TTC549 (cell line): Measurements from ENCODE around the gene RPL35.

ENCODE experiments used
- FAIRE-seq: peaks from 2 replicates; lab custom pipeline; 2012; peaks lifted over from hg19 to GRCh38; lab: Jason Lieb, UNC

Gene RPL35

GRCh38 chr9:124818431-124819281 lies 43.1 kb downstream of the RPL35 start:
- FAIRE-seq: no peak

- no peak for FAIRE-seq
Observed at GRCh38 chr9:124815601-124816000, 46.2 kb downstream of the RPL35 start.

DNA sequence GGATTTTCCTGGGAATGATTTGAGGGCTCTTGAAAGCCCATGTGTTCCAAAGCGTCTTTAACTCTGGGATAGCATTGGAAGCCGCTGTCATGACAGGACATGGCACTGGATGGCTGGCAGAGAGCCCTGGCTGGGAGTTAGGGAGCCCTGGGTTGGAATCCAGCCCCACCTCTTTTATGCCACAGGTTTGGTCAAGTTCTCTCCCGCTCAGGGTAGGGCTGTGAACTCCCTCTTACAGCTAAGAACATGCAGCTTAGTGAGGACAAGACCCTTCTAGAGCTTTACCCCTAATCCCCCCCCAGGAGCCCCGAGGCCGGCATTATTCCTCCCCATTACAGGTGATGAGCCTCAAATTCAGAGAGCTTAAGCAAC lies 47.6 kb downstream of the RPL35 start:
- no peak for FAIRE-seq

DNA sequence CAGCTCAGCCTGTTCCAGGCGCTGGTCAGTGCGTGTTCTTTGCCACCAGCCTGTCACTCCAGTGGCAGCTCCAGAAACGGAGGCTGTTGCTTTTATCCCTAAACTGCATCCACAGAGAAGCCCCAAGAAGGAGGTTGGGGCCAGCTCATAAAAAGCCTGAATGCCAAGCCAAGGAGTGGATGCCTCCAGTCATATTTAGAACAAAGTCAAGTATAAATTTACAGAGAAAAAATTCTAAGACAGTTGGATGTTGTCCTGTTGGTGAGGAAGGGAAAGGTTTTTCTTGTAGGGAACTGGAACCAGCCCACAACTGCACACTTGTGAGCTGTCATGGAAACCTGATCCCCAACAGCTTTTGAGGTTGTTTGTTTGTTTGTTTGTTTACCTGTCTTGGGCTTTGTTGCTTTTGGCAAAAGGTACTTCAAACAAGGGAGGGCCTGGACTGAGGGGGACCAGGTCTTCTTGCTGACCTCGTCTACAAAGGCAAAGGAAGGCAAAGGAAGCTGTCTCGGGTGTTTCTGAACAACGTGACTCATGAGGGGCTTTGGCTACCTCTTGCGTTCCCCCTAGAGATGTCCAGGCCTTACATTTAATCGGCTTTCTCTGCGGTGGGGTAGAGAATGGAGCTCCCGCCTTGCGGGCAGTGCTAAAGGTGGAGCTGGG lies 48.1 kb downstream of the RPL35 start:
- FAIRE-seq: no peak

DNA sequence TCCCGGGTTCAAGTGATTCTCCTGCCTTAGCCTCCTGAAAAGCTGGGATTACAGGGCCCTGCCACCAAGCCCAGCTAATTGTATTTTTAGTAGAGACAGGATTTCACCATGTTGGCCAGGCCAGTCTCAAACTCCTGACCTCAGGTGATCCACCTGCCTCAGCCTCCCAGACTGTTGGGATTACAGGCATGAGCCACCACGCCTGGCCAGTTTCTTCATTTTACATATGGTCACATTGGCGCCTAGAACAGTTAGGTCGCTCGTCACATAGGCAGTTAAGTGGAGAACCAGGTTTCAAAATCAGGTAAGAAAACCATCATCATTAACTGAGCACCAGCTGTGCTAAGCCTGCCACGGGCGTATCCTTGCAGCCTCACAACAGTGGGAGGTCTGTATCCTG lies 48.7 kb downstream of the RPL35 start:
- FAIRE-seq: no peak

DNA sequence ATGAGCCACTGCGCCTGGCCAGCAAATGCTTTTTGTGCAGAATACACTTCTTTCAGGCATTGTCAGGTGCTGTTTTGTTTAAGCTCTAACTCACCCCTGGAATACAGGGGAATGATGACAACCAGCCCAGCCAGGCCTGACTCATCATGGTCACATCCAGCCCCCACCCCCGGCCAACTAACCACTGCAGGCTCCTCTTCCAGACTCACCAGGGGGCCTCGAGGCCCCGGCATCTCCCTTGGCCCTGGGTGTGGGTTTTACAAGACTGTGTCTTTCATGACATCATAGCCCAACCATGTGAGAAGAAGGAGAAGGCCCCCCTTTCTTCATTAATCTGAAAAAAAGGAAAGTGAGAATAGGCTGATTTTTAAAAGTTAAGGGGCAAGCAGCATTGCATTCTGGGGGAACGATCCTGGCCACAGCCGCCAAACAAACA lies 49.3 kb downstream of the RPL35 start:
- no peak for FAIRE-seq

- no peak for FAIRE-seq
Observed at GRCh38 chr9:124810663-124811355, 50.9 kb downstream of the RPL35 start.

- no peak for FAIRE-seq
Observed at GRCh38 chr9:124809741-124810500, 51.8 kb downstream of the RPL35 start.

GRCh38 chr9:124809211-124809610 lies 52.5 kb downstream of the RPL35 start:
- FAIRE-seq: no peak

- no peak for FAIRE-seq
Observed at GRCh38 chr9:124808246-124808956, 53.4 kb downstream of the RPL35 start.
